ENCODE results near the gene IL37.
"Not testable (repeated sequence)": the region's sequence is repeated elsewhere in the genome, so short reads cannot be mapped to it uniquely, and the experiment has no call there.

The IL37 gene

GRCh38 chr2:112889976-112890375, 21.0 kb upstream of the IL37 start:
- DNase-seq (ENCODE audit: low read depth) = no peak

GRCh38 chr2:112891385-112891831, 19.6 kb upstream of the IL37 start:
- no peak for DNase-seq (ENCODE audit: low read depth)

- no peak for DNase-seq (ENCODE audit: low read depth)
Measured at GRCh38 chr2:112893752-112894151, 17.2 kb upstream of the IL37 start.

- no peak for DNase-seq (ENCODE audit: low read depth)
Measured at GRCh38 chr2:112896909-112897623, 13.9 kb upstream of the IL37 start.

GRCh38 chr2:112897624-112897978, 13.4 kb upstream of the IL37 start:
- no peak for DNase-seq (ENCODE audit: low read depth)

- DNase-seq (ENCODE audit: low read depth) = not testable (repeated sequence)
Measured at GRCh38 chr2:112901431-112902065, 9.4 kb upstream of the IL37 start.

- no peak for DNase-seq (ENCODE audit: low read depth)
Measured at GRCh38 chr2:112902816-112903215, 8.1 kb upstream of the IL37 start.

- no peak for DNase-seq (ENCODE audit: low read depth)
Measured at GRCh38 chr2:112904883-112905282, 6.1 kb upstream of the IL37 start.

GRCh38 chr2:112906276-112906675, 4.7 kb upstream of the IL37 start:
- DNase-seq (ENCODE audit: low read depth) = no peak

GRCh38 chr2:112907001-112907949, 3.7 kb upstream of the IL37 start:
- no peak for DNase-seq (ENCODE audit: low read depth)

- DNase-seq (ENCODE audit: low read depth) = not testable (repeated sequence)
Measured at GRCh38 chr2:112908559-112908958, 2.4 kb upstream of the IL37 start.

GRCh38 chr2:112910219-112910618, 746 bp upstream of the IL37 start:
- no peak for DNase-seq (ENCODE audit: low read depth)

- no peak for DNase-seq (ENCODE audit: low read depth)
Measured at GRCh38 chr2:112912403-112912802, 1.4 kb downstream of the IL37 start.

GRCh38 chr2:112915300-112916144, 4.6 kb downstream of the IL37 start:
- no peak for DNase-seq (ENCODE audit: low read depth)

GRCh38 chr2:112916145-112916571, 5.2 kb downstream of the IL37 start:
- no peak for DNase-seq (ENCODE audit: low read depth)

GRCh38 chr2:112916625-112917247, 5.8 kb downstream of the IL37 start:
- no peak for DNase-seq (ENCODE audit: low read depth)

- DNase-seq (ENCODE audit: low read depth) = no peak
Measured at GRCh38 chr2:112917856-112918255, 6.9 kb downstream of the IL37 start.

- DNase-seq (ENCODE audit: low read depth) = no peak
Measured at GRCh38 chr2:112918256-112918655, 7.3 kb downstream of the IL37 start.

- no peak for DNase-seq (ENCODE audit: low read depth)
Measured at GRCh38 chr2:112919086-112919485, 8.1 kb downstream of the IL37 start.

GRCh38 chr2:112920923-112921532, 10.1 kb downstream of the IL37 start:
- no peak for DNase-seq (ENCODE audit: low read depth)

- DNase-seq (ENCODE audit: low read depth) = no peak
Measured at GRCh38 chr2:112921982-112922381, 11.0 kb downstream of the IL37 start.
